Body of pancreas (tissue), 4 donors: Measurements from ENCODE around the gene STX4. TPM values are rescaled to one million over a fixed set of nuclear protein-coding genes. Genes with fewer than 3 reads are reported as not detected.

ENCODE experiments used
- ATAC-seq: fragments of 150-250 bp; one replicate; pipeline ENCODE4 v1.9.1; 2016
- DNase-seq, 4 donors: peaks; one replicate each; pipeline ENCODE4 v3.0.0-alpha.2; 2019
- H3K27ac ChIP-seq, 4 donors: fragments of 200-600 bp; sonication (generic); 1 replicate in 3 of 4; 2 replicates in 1 of 4; pipeline versions ENCODE4 v1.5.1 to v1.6.1; 2016 to 2019; ENCODE audit warnings: mild to moderate bottlenecking in 1 of 4, mixed read lengths in 1 of 4, moderate library complexity in 1 of 4
- H3K27me3 ChIP-seq, 2 donors: fragments of 200-600 bp; sonication (generic); one replicate each; pipeline ENCODE4 v1.6.0; 2016; ENCODE audit warnings: mild to moderate bottlenecking in 1 of 2
- H3K36me3 ChIP-seq, 2 donors: fragments of 200-600 bp; sonication (generic); replicated peaks in 1 of 2; 2 replicates each; pipeline ENCODE4 v1.5.1; 2016; ENCODE audit warnings: low read depth in 2 of 2; ENCODE audit not compliant: insufficient read depth in 1 of 2
- H3K4me1 ChIP-seq: fragments of 200-600 bp; sonication (generic); one replicate; pipeline ENCODE4 v1.6.0; 2016
- H3K4me3 ChIP-seq, 2 donors: fragments of 200-600 bp; sonication (generic); 1 replicate in 1 of 2; 2 replicates in 1 of 2; pipeline ENCODE4 v1.5.1; 2016 to 2019
- H3K9me3 ChIP-seq, 3 donors: fragments of 200-600 bp; sonication (generic); 1 replicate in 2 of 3; 2 replicates in 1 of 3; pipeline ENCODE4 v1.5.1; 2016
- CTCF ChIP-seq, 7 experiments: fragments of 450-650 bp in 4 of 7; fragments of 200-600 bp in 3 of 7; sonication (generic) in 3 of 7; IDR thresholded peaks; one replicate each; pipeline ENCODE4 v1.5.1; 2016 to 2019; ENCODE audit warnings: antibody characterized with exemption in 7 of 7
- POLR2A ChIP-seq, 3 donors: fragments of 450-650 bp; IDR thresholded peaks; one replicate each; pipeline ENCODE4 v1.6.1; 2016; ENCODE audit warnings: antibody characterized with exemption in 3 of 3, mild to moderate bottlenecking in 2 of 3
- WGBS, 2 donors: methylation state at CpG; one replicate each; pipeline ENCODE4 v1.1.5; 2017; 5-methylcytosine and 5-hydroxymethylcytosine counted together
- intact Hi-C: fragments of 100-400 bp; cut with DNase I; formaldehyde crosslinking; loops from one replicate; pipeline ENCODE4 v1.15.1; 2023
- total RNA-seq, 2 donors: library from RNA; depleted of rRNA; stranded (reverse); fragments of >200 nt; gene quantifications; one replicate each; pipeline ENCODE4 v1.1.0, GENCODE V29; 2016

The STX4 gene
- total RNA-seq, 2 donors from 2014 or later, result 25.9 to 38.6 TPM

- TF ChIP-seq POLR2A (IDR thresholded peaks at IDR 0.05) (no peak), CTCF (IDR thresholded peaks at IDR 0.05) (no peak)
- 73 to 82% methylated on average over 5 to 9 of the region's 9 CpGs for WGBS, 2 donors
- Histone ChIP-seq H3K9me3 (no peaks in the 10 kb centered on the region), H3K36me3 (no peaks in the 10 kb centered on the region), H3K27ac (no peak overlapping the region), H3K4me3 (no peak overlapping the region), H3K27me3 (no peaks in the 10 kb centered on the region), H3K4me1 (peaks cover 19% of the 10 kb centered on the region)
- DNase-seq, result no peak
- intact Hi-C loops, result no loop called here
- no peak for ATAC-seq
Measured at GRCh38 chr16:31002862-31003341, 30.5 kb upstream of the STX4 start.

- TF ChIP-seq POLR2A (IDR thresholded peaks at IDR 0.05) (no peak), CTCF (IDR thresholded peaks at IDR 0.05) (no peak)
- WGBS, 2 donors, result 79 to 82% methylated on average over 6 of the region's 6 CpGs
- no peak for DNase-seq
- Histone ChIP-seq H3K4me1 (peaks cover 12% of the 10 kb centered on the region), H3K9me3 (no peaks in the 10 kb centered on the region), H3K27ac (no peak overlapping the region), H3K4me3 (no peak overlapping the region), H3K27me3 (no peaks in the 10 kb centered on the region), H3K36me3 (no peaks in the 10 kb centered on the region)
- no peak for ATAC-seq
- intact Hi-C loops, result no loop called here
Measured at GRCh38 chr16:31003744-31004143, 29.6 kb upstream of the STX4 start.

GRCh38 chr16:31004658-31005057 lies 28.7 kb upstream of the STX4 start:
- H3K4me1 ChIP-seq, result peaks cover 7% of the 10 kb centered on the region
- no peaks in the 10 kb centered on the region for H3K9me3 ChIP-seq
- WGBS, 2 donors, result 43 to 65% methylated on average over 2 of the region's 2 CpGs
- intact Hi-C loops, result no loop called here
- no peak for ATAC-seq
- no peak overlapping the region for H3K4me3 ChIP-seq
- H3K27me3 ChIP-seq, result peaks cover 0 to under 1% of the 10 kb centered on the region in 2 donors
- no peak overlapping the region for H3K27ac ChIP-seq
- no peaks in the 10 kb centered on the region for H3K36me3 ChIP-seq
- DNase-seq, result no peak
- TF ChIP-seq POLR2A (IDR thresholded peaks at IDR 0.05) (no peak), CTCF (IDR thresholded peaks at IDR 0.05) (no peak)

- Histone ChIP-seq H3K27me3 (peaks cover 0 to 4% of the 10 kb centered on the region in 2 donors), H3K4me1 (peaks cover 7% of the 10 kb centered on the region), H3K9me3 (no peaks in the 10 kb centered on the region), H3K27ac (no peak overlapping the region), H3K4me3 (no peak overlapping the region), H3K36me3 (no peaks in the 10 kb centered on the region)
- intact Hi-C loops, result no loop called here
- no peak for TF ChIP-seq CTCF (IDR thresholded peaks at IDR 0.05)
- TF ChIP-seq POLR2A (IDR thresholded peaks at IDR 0.05), result no peak
- WGBS, 2 donors, result 58 to 68% methylated on average over 15 of the region's 16 CpGs
- DNase-seq, result no peak
- ATAC-seq, result no peak
Measured at GRCh38 chr16:31005350-31006085, 27.8 kb upstream of the STX4 start.

- TF ChIP-seq CTCF (IDR thresholded peaks at IDR 0.05) (no peak), POLR2A (IDR thresholded peaks at IDR 0.05) (no peak)
- Histone ChIP-seq H3K27me3 (peaks cover 0 to 7% of the 10 kb centered on the region in 2 donors), H3K4me3 (no peak overlapping the region), H3K27ac (no peak overlapping the region), H3K9me3 (no peaks in the 10 kb centered on the region), H3K36me3 (no peaks in the 10 kb centered on the region), H3K4me1 (peaks cover 7% of the 10 kb centered on the region)
- ATAC-seq (no peak), DNase-seq (no peak)
- WGBS, 2 donors, result 36 to 51% methylated on average over 7 of the region's 7 CpGs
- intact Hi-C loops, result no loop called here
Measured at GRCh38 chr16:31006086-31006385, 27.3 kb upstream of the STX4 start.
